Right lobe of liver (tissue), 6 donors: ENCODE data around the gene BCOR. TPM values are rescaled to one million over a fixed set of nuclear protein-coding genes. Genes with fewer than 3 reads are reported as not detected.
A peak's percentile ranks its signal among the peaks of the same experiment; 100 is the strongest.

Experiments used
- ATAC-seq, 4 donors: fragments of 200-7000 bp; cut with Tn5 transposase; one replicate each; pipeline ENCODE4 v1.9.1; 2020; ENCODE audit warnings: mild to moderate bottlenecking in 4 of 4, moderate library complexity in 4 of 4
- DNase-seq, 3 donors: peaks; one replicate each; pipeline ENCODE4 v3.0.0-alpha.2; 2020
- H3K27ac ChIP-seq, 3 donors: fragments of 200-600 bp; one replicate each; pipeline ENCODE4 v1.8.0; 2022
- H3K27me3 ChIP-seq, 2 donors: fragments of 200-600 bp; one replicate each; pipeline ENCODE4 v1.8.0; 2022
- H3K36me3 ChIP-seq, 4 donors: fragments of 200-600 bp; sonication (generic) in 1 of 4; one replicate each; pipeline versions ENCODE4 v1.5.1 to v1.8.0; 2017 to 2022; ENCODE audit warnings: control low read depth in 1 of 4
- H3K4me1 ChIP-seq, 4 donors: fragments of 200-600 bp; sonication (generic) in 1 of 4; one replicate each; pipeline versions ENCODE4 v1.5.1 to v1.8.0; 2017 to 2022; ENCODE audit warnings: control low read depth in 1 of 4
- H3K4me3 ChIP-seq, 3 donors: fragments of 200-600 bp; one replicate each; pipeline ENCODE4 v1.8.0; 2022
- H3K9me3 ChIP-seq, 4 donors: fragments of 200-600 bp; sonication (generic) in 1 of 4; one replicate each; pipeline versions ENCODE4 v1.5.1 to v1.8.0; 2017 to 2022; ENCODE audit warnings: control low read depth in 1 of 4
- CTCF ChIP-seq, 4 donors: fragments of 200-600 bp in 3 of 4; fragments of 450-650 bp in 1 of 4; IDR thresholded peaks; one replicate each; pipeline versions ENCODE4 v1.5.1 to v1.8.0; 2016 to 2022; ENCODE audit warnings: antibody characterized with exemption in 4 of 4, mild to moderate bottlenecking in 2 of 4
- POLR2A ChIP-seq: fragments of 450-650 bp; IDR thresholded peaks from one replicate; pipeline ENCODE4 v1.6.1; 2017; ENCODE audit warnings: antibody characterized with exemption, mild to moderate bottlenecking
- WGBS: methylation state at CpG from one replicate; pipeline ENCODE4 v1.1.6; 2018; ENCODE audit warnings: low coverage, low lambda C conversion rate; ENCODE audit not compliant: insufficient coverage; ENCODE audit errors: missing lambda C conversion rate; 5-methylcytosine and 5-hydroxymethylcytosine counted together
- intact Hi-C, 2 donors: fragments of 100-400 bp; cut with DNase I; formaldehyde crosslinking; loops; one replicate each; pipeline versions ENCODE4 v1.11.2 to v1.14.1; 2022
- total RNA-seq, 6 experiments: library from RNA; depleted of rRNA in 2 of 6; stranded (reverse); fragments of >200 nt in 2 of 6; fragmentation: NEBNext Ultra II Directional in 3 of 6; extraction: Animal tissue kit (Norgen Biotek cat#: 25700) in 3 of 6; gene quantifications; one replicate each; pipeline versions ENCODE4 v1.1.0 to v1.2.4, GENCODE V29; 2016 to 2023
- donor health status: DM: no; HTN: yes; CAD: no.
- donor health status: DM: no; HTN: no; CAD: no.
- donor health status: DM: no; HTN: no; CAD: no.
- donor health status: DM: no; HTN: yes; CAD: no.
- donor health status: DM: no; HTN: yes; CAD: no.

The BCOR gene
- total RNA-seq, 6 experiments from 2014 or later: 9.4 to 16.6 (median 12.0) TPM

GRCh38 chrX:40092808-40093435, 4.8 kb downstream of the BCOR start:
- 40% methylated on average over 9 of the region's 9 CpGs for WGBS
- no peak for DNase-seq
- Histone ChIP-seq H3K4me1 (peaks cover 0 to 29% (median 3%) of the 10 kb centered on the region in 4 donors), H3K9me3 (no peaks in the 10 kb centered on the region), H3K27me3 (peaks cover 0 to 4% of the 10 kb centered on the region in 2 donors), H3K27ac (no peak overlapping the region), H3K36me3 (no peaks in the 10 kb centered on the region), H3K4me3 (no peak overlapping the region)
- intact Hi-C loops: no loop called here
- no peak for TF ChIP-seq POLR2A
- no peak for TF ChIP-seq CTCF (IDR thresholded peaks at IDR 0.05)
- ATAC-seq: no peak

- WGBS: 51% methylated on average over 23 of the region's 70 CpGs
- intact Hi-C loops: no loop called here
- TF ChIP-seq CTCF (IDR thresholded peaks at IDR 0.05) (no peak), POLR2A (no peak)
- Histone ChIP-seq H3K4me1 (peaks cover 0 to 35% (median 5%) of the 10 kb centered on the region in 4 donors), H3K27ac (no peak overlapping the region), H3K4me3 (no peak overlapping the region), H3K27me3 (peaks cover 0 to 4% of the 10 kb centered on the region in 2 donors), H3K36me3 (no peaks in the 10 kb centered on the region), H3K9me3 (no peaks in the 10 kb centered on the region)
- ATAC-seq: no peak
- DNase-seq: peak in 2 of 3 donors; percentile 16 to 51
Observed at GRCh38 chrX:40091691-40092421, 5.9 kb downstream of the BCOR start.

- intact Hi-C loops: no loop called here
- 24% methylated on average over 7 of the region's 7 CpGs for WGBS
- H3K4me3 ChIP-seq: peak overlapping the region in 2 of 3 donors; percentile 24 to 35
- no peak for DNase-seq
- peaks cover 0 to 2% of the 10 kb centered on the region in 2 donors for H3K27me3 ChIP-seq
- ATAC-seq: no peak
- no peak overlapping the region for H3K27ac ChIP-seq
- H3K4me1 ChIP-seq: peaks cover 0 to 35% (median 6%) of the 10 kb centered on the region in 4 donors
- no peaks in the 10 kb centered on the region for H3K36me3 ChIP-seq
- TF ChIP-seq CTCF (IDR thresholded peaks at IDR 0.05) (no peak), POLR2A (no peak)
- H3K9me3 ChIP-seq: no peaks in the 10 kb centered on the region
Observed at GRCh38 chrX:40090961-40091360, 6.8 kb downstream of the BCOR start.

GRCh38 chrX:40090050-40090804, 7.5 kb downstream of the BCOR start:
- H3K27me3 ChIP-seq: no peaks in the 10 kb centered on the region
- DNase-seq (peak; percentile 50 to 60 (median 51)), ATAC-seq (peak; percentile 46 to 50 (median 49))
- no peaks in the 10 kb centered on the region for H3K9me3 ChIP-seq
- WGBS: 11% methylated on average over 15 of the region's 63 CpGs
- TF ChIP-seq CTCF (IDR thresholded peaks at IDR 0.05) (no peak), POLR2A (no peak)
- intact Hi-C loops: no loop called here
- no peaks in the 10 kb centered on the region for H3K36me3 ChIP-seq
- H3K4me1 ChIP-seq: peaks cover 0 to 35% (median 6%) of the 10 kb centered on the region in 4 donors
- peak overlapping the region in 1 of 3 donors; percentile 18 for H3K27ac ChIP-seq
- peak overlapping the region; percentile 18 to 35 (median 24) for H3K4me3 ChIP-seq
